Hepatocyte (in vitro differentiated cells): ENCODE data around the gene ABI1. TPM values are rescaled to one million over a fixed set of nuclear protein-coding genes. Genes with fewer than 3 reads are reported as not detected.

ENCODE experiments used
- DNase-seq: peaks from one replicate; pipeline ENCODE4 v3.0.0-alpha.2; 2016; ENCODE audit warnings: low spot score
- H2AFZ ChIP-seq: fragments of 200-600 bp; sonication (generic); 2 replicates; pipeline ENCODE4 v1.6.0; 2016; ENCODE audit warnings: antibody characterized with exemption, mild to moderate bottlenecking
- H3K27ac ChIP-seq: fragments of 200-600 bp; sonication (generic); 2 replicates; pipeline ENCODE4 v1.5.1; 2016; ENCODE audit warnings: mild to moderate bottlenecking
- H3K27me3 ChIP-seq: fragments of 200-600 bp; sonication (generic); 2 replicates; pipeline ENCODE4 v1.6.1; 2016
- H3K36me3 ChIP-seq: fragments of 200-600 bp; sonication (generic); replicated peaks from 2 replicates; pipeline ENCODE4 v1.5.1; 2016; ENCODE audit warnings: low read depth; ENCODE audit not compliant: insufficient read depth
- H3K4me1 ChIP-seq: fragments of 200-600 bp; sonication (generic); 2 replicates; pipeline ENCODE4 v1.5.1; 2016; ENCODE audit warnings: mild to moderate bottlenecking, moderate library complexity; ENCODE audit not compliant: insufficient read depth
- H3K4me2 ChIP-seq: fragments of 200-600 bp; sonication (generic); 2 replicates; pipeline ENCODE4 v1.6.0; 2016
- H3K4me3 ChIP-seq: fragments of 200-600 bp; sonication (generic); 2 replicates; pipeline ENCODE4 v1.5.1; 2016; ENCODE audit warnings: mild to moderate bottlenecking
- H3K79me2 ChIP-seq: fragments of 200-600 bp; sonication (generic); 2 replicates; pipeline ENCODE4 v1.6.0; 2017; ENCODE audit warnings: mild to moderate bottlenecking
- H3K9me2 ChIP-seq: fragments of 200-600 bp; sonication (generic); replicated peaks from 2 replicates; pipeline ENCODE4 v1.6.0; 2017; ENCODE audit warnings: mild to moderate bottlenecking; ENCODE audit not compliant: insufficient read depth
- H3K9me3 ChIP-seq: fragments of 200-600 bp; sonication (generic); 2 replicates; pipeline ENCODE4 v1.5.1; 2016; ENCODE audit warnings: low read depth, mild to moderate bottlenecking
- H4K20me1 ChIP-seq: fragments of 200-600 bp; sonication (generic); 2 replicates; pipeline ENCODE4 v1.6.0; 2016; ENCODE audit warnings: mild to moderate bottlenecking; ENCODE audit not compliant: insufficient read depth, poor library complexity, severe bottlenecking
- CTCF ChIP-seq: fragments of 200-600 bp; sonication (generic); IDR thresholded peaks from 2 replicates; pipeline ENCODE4 v1.5.1; 2016; ENCODE audit warnings: antibody characterized with exemption, mild to moderate bottlenecking; ENCODE audit not compliant: poor library complexity
- EZH2 ChIP-seq: fragments of 200-600 bp; sonication (generic); IDR thresholded peaks from 2 replicates; pipeline ENCODE4 v1.6.1; 2016; ENCODE audit warnings: antibody characterized with exemption, mild to moderate bottlenecking, borderline replicate concordance
- EZH2phosphoT487 ChIP-seq: fragments of 200-600 bp; sonication (generic); IDR thresholded peaks from one replicate; pipeline ENCODE4 v1.6.1; 2018; ENCODE audit warnings: antibody characterized with exemption, mild to moderate bottlenecking, low read depth, moderate library complexity; ENCODE audit not compliant: unreplicated experiment, severe bottlenecking
- WGBS: methylation state at CpG from one replicate; pipeline ENCODE4 v1.1.6; 2016; ENCODE audit warnings: low lambda C conversion rate; ENCODE audit errors: missing lambda C conversion rate; 5-methylcytosine and 5-hydroxymethylcytosine counted together
- polyA plus RNA-seq: library from polyadenylated mRNA; unstranded; fragments of >200 nt; fragmentation: Nextera tagmentation; extraction: Ambion mirVana; gene quantifications from 2 replicates; pipeline ENCODE4 v1.2.1, GENCODE V29; 2016
- total RNA-seq: library from RNA; depleted of rRNA; stranded (reverse); fragments of >200 nt; gene quantifications from 2 replicates; pipeline ENCODE4 v1.2.3, GENCODE V29; 2014

The ABI1 gene
- total and polyA plus RNA-seq, 2 experiments from 2014 or later: 30.5 to 46.1 TPM

- no peaks in the 10 kb centered on the region for H3K4me1 ChIP-seq
- TF ChIP-seq CTCF: no peak
- no peak for TF ChIP-seq EZH2
- TF ChIP-seq EZH2phosphoT487: no peak
- no peak overlapping the region for H3K4me3 ChIP-seq
- H3K9me3 ChIP-seq: no peaks in the 10 kb centered on the region
- no peak overlapping the region for H3K4me2 ChIP-seq
- no peak for DNase-seq
- peaks cover 60% of the 10 kb centered on the region for H4K20me1 ChIP-seq
- no peaks in the 10 kb centered on the region for H3K27me3 ChIP-seq
- no peaks in the 10 kb centered on the region for H3K9me2 ChIP-seq
- 94% methylated on average over 3 of the region's 3 CpGs for WGBS
- H2AFZ ChIP-seq: no peak overlapping the region
- no peak overlapping the region for H3K27ac ChIP-seq
- H3K36me3 ChIP-seq: no peaks in the 10 kb centered on the region
- H3K79me2 ChIP-seq: peaks cover 98% of the 10 kb centered on the region
Observed at GRCh38 chr10:26843736-26844135, 17.0 kb downstream of the ABI1 start.

- TF ChIP-seq EZH2: no peak
- TF ChIP-seq CTCF: no peak
- TF ChIP-seq EZH2phosphoT487: no peak
- Histone ChIP-seq H3K27ac (no peak overlapping the region), H3K9me2 (no peaks in the 10 kb centered on the region), H2AFZ (no peak overlapping the region), H3K4me2 (no peak overlapping the region), H3K4me3 (no peak overlapping the region), H3K4me1 (no peaks in the 10 kb centered on the region), H3K27me3 (no peaks in the 10 kb centered on the region), H3K36me3 (no peaks in the 10 kb centered on the region), H4K20me1 (peaks cover 62% of the 10 kb centered on the region), H3K79me2 (peaks cover 98% of the 10 kb centered on the region), H3K9me3 (no peaks in the 10 kb centered on the region)
- DNase-seq: no peak
- 95% methylated on average over 3 of the region's 3 CpGs for WGBS
Observed at GRCh38 chr10:26841733-26842317, 18.9 kb downstream of the ABI1 start.

GRCh38 chr10:26840938-26841732 is 19.6 kb downstream of the ABI1 start:
- no peaks in the 10 kb centered on the region for H3K4me1 ChIP-seq
- no peak overlapping the region for H3K27ac ChIP-seq
- H3K9me3 ChIP-seq: no peaks in the 10 kb centered on the region
- H3K9me2 ChIP-seq: no peaks in the 10 kb centered on the region
- no peaks in the 10 kb centered on the region for H3K27me3 ChIP-seq
- TF ChIP-seq CTCF (no peak), EZH2phosphoT487 (no peak), EZH2 (no peak)
- peaks cover 56% of the 10 kb centered on the region for H4K20me1 ChIP-seq
- no peak overlapping the region for H2AFZ ChIP-seq
- peaks cover 98% of the 10 kb centered on the region for H3K79me2 ChIP-seq
- no peak overlapping the region for H3K4me2 ChIP-seq
- DNase-seq: no peak
- H3K4me3 ChIP-seq: no peak overlapping the region
- no peaks in the 10 kb centered on the region for H3K36me3 ChIP-seq
